ENCODE measurements around the gene ZNF236.
"Not testable (repeated sequence)": the region's sequence is repeated elsewhere in the genome, so short reads cannot be mapped to it uniquely, and the experiment has no call there.

Gene ZNF236

GRCh38 chr18:76943542-76944339 is 121.4 kb downstream of the ZNF236 start:
- DNase-seq (ENCODE audit: insufficient read length, low spot score) (no peak), FAIRE-seq (no peak)
- no peak for TF ChIP-seq POLR2A (IDR thresholded peaks at IDR 0.05; ENCODE audit: low read depth, low read length)

DNA sequence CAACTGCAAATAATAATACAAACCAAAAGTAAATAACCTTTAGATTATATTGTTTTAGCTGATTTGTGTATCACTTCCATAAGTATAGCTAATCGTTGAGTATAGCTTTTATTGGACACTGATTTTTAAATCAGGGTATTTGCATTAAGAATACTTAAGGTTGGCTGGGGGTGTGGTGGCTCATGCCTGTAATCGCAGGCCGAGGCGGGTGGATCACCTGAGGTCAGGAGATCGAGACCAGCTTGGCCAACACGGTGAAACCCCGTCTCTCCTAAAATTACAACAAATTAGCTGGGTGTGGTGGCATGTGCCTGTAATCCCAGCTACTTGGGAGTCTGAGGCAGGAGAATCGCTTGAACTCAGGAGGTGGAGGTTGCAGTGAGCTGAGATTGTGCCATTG is 122.0 kb downstream of the ZNF236 start:
- not testable (repeated sequence) for FAIRE-seq; DNase-seq (ENCODE audit: insufficient read length, low spot score)

GRCh38 chr18:76948345-76948744 is 126.0 kb downstream of the ZNF236 start:
- DNase-seq (ENCODE audit: insufficient read length, low spot score) (no peak), FAIRE-seq (no peak)
- no peak for TF ChIP-seq POLR2A (IDR thresholded peaks at IDR 0.05; ENCODE audit: low read depth, low read length)

DNA sequence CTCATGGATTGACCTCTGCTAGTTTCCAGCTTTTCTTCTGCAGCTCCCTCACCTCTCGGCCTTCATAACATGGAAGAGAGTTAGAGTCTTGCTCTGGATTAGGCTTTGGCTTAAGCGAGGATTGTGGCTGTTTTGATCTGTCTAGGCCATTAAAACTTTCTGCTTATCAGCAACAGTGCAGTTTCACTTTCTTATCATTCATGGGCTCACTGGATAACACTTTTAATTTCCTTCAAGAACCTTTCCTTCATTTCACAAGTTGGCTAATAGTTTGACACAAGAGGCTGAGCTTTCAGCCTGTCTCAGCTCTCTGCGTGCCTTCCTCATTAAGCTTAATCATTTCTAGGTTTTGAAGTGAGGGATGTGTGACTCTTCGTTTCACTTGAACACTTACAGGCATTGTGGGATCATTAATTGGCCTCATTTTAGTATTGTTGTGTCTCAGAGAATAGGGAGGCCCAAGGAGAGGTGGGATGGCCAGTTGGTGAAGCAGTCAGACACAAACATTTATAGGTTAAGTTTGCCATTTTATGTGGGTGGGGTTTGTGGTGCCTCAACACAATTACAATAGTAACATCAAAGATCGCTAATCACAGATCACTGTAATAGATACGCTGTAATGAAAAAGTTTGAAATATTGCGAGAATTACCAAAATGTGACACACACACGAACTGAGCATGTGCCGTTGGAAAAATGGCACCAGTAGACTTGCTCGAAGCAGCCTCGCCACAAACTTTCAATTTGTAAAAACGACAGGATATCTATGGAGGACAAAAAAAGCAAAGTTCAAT is 129.3 kb downstream of the ZNF236 start:
- DNase-seq (ENCODE audit: insufficient read length, low spot score) (no peak), FAIRE-seq (no peak)
- TF ChIP-seq POLR2A (IDR thresholded peaks at IDR 0.05; ENCODE audit: low read depth, low read length) = no peak

- DNase-seq (ENCODE audit: insufficient read length, low spot score) = no peak
- TF ChIP-seq POLR2A (IDR thresholded peaks at IDR 0.05; ENCODE audit: low read depth, low read length) = no peak
- no peak for FAIRE-seq
Observed at GRCh38 chr18:76952747-76953146, 130.4 kb downstream of the ZNF236 start.

GRCh38 chr18:76953156-76953555 is 130.8 kb downstream of the ZNF236 start:
- FAIRE-seq (no peak), DNase-seq (ENCODE audit: insufficient read length, low spot score) (no peak)
- TF ChIP-seq POLR2A (IDR thresholded peaks at IDR 0.05; ENCODE audit: low read depth, low read length) = no peak

DNA sequence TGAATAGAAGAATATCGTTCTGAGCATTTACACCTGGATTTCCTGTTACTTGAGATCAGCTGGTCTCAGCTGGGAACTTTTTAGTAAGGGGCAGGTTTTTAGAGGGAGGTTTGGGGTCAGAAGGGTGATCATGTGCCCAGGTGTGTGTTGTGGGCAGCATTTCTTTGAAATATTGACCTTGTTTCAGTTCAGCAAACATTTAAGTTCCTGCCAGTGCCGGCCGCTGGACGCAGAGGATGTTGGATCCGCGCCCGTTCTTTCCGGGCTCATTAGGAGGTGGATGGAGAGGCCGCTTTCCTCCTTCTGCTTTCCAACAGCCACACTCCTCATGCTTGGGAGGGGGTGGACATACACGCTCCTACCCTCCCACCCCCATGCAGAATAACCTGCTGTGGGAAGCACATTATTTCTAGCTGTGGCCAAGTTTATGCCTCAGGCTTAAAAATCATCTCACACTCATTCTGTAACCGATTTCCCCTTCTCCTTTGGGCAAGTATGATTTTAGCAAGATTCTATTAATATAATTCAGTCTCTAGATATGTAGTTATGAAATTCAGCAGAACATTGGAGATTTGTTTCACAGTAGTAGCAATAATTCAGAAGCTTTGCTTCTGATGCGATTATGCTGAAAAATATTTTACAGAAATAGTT is 131.4 kb downstream of the ZNF236 start:
- TF ChIP-seq POLR2A (IDR thresholded peaks at IDR 0.05; ENCODE audit: low read depth, low read length) = no peak

GRCh38 chr18:76955524-76956170 is 133.3 kb downstream of the ZNF236 start:
- no peak for TF ChIP-seq POLR2A (IDR thresholded peaks at IDR 0.05; ENCODE audit: low read depth, low read length)
- DNase-seq (ENCODE audit: insufficient read length, low spot score) (no peak), FAIRE-seq (no peak)

More for the DNA sequence above, 131.4 kb downstream of the ZNF236 start:
- DNase-seq (ENCODE audit: insufficient read length, low spot score) = no peak
- no peak for FAIRE-seq

DNA sequence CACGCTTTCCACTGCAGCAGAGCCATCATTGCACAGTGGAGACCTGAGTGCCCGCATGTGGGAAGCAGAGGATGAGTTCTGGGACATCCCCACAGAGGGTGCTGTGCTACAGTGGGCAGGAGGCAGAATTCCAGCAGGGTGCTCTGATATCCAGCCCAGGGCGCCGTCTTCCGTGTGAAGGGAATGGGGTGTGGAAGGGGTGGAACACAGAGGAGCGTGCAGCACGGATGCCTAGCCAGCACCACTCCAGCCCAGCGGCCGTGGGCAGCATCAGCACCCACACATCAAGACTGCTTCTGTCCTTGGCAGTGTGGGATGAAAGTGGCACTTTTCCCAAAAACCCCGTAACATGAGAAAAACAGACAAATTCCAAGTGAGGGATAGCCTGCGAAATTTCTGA is 134.3 kb downstream of the ZNF236 start:
- TF ChIP-seq POLR2A (IDR thresholded peaks at IDR 0.05; ENCODE audit: low read depth, low read length) = no peak
- no peak for DNase-seq (ENCODE audit: insufficient read length, low spot score)
- no peak for FAIRE-seq

DNA sequence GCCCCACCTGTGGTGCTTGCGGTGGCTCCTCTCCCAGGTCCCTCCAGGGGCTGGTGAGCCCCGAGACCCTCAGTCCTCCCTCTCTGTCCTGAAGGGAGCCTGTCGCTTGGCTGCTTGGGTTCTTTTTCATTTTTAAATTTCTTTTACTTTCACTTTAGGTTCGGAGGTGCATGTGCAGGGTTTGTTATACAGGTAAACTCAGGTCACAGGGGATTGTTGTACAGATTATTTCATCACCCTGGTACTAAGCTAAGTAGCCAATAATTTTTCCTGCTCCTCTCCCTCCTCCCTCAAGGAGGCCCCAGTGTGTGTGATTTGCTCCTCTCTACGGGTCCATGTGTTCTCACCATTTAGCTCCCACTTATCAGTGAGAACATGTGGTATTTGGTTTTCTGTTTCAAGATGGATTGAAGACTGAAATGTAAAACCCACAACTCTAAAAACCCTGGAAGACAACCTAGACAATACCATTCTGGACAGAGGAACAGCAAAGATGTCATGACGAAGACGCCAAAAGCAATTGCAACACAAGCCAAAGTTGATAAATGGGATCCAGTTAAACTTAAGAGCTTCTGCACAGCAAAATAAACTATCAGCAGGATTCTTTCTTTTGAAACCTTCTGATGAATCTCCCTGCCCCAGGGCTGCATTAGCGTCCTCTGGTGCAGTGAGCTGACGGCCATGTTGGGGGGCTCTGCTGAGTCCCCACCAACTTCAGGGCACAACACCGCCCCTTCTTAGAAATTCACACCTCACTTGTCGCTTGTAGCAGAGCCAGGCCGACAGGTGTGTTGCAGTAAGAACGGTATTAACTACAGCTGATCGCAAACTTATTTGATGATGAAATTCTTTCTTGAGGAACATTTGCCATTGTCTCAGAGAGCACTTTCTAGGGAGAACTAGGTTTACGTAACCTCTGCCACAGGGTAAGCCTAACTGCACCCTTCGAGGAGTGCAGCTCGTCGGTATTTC is 135.3 kb downstream of the ZNF236 start:
- DNase-seq (ENCODE audit: insufficient read length, low spot score) (no peak), FAIRE-seq (no peak)
- TF ChIP-seq POLR2A (IDR thresholded peaks at IDR 0.05; ENCODE audit: low read depth, low read length) = no peak

DNA sequence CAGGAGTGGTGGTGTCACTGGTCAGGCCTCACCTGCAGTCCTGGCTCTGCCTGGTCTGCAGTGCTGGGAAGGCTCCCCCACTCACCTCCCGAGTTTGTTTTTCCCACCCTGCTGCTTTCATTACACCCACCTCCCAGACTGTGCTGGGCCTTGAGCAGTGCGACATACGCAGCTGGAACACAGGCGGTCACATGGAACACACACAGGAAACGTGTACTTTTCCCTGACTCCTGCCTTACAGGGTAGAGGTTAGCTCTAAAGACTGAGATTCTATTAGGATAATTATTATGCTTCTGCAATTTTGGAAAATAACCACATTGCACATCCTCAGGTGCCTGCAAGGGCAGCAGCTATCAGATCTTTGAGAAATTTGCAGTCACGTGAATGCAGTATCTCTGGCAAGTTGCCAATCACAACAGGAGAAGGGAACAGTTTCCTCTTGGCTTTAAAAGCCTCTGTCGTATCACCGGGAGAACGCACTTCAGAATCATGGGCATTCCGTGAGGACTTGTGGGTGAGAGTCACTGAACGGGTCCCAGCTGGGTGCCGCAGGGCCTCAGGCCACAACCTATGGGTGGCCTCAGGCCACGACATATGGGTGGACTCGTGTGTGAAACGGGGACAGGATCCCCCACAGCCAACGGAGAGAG is 136.5 kb downstream of the ZNF236 start:
- TF ChIP-seq POLR2A (IDR thresholded peaks at IDR 0.05; ENCODE audit: low read depth, low read length) = no peak
- FAIRE-seq (no peak), DNase-seq (ENCODE audit: insufficient read length, low spot score) (no peak)

GRCh38 chr18:76959605-76960004 is 137.2 kb downstream of the ZNF236 start:
- FAIRE-seq (no peak), DNase-seq (ENCODE audit: insufficient read length, low spot score) (no peak)
- no peak for TF ChIP-seq POLR2A (IDR thresholded peaks at IDR 0.05; ENCODE audit: low read depth, low read length)
